ENCODE results near the gene RFX5. TPM values are rescaled to one million over a fixed set of nuclear protein-coding genes. Genes with fewer than 3 reads are reported as not detected.
"Not testable (repeated sequence)": the region's sequence is repeated elsewhere in the genome, so short reads cannot be mapped to it uniquely, and the experiment has no call there.

The RFX5 gene
- total and polyA plus RNA-seq, 2 donors from 2014 or later, result 17.9 to 46.6 TPM

DNA sequence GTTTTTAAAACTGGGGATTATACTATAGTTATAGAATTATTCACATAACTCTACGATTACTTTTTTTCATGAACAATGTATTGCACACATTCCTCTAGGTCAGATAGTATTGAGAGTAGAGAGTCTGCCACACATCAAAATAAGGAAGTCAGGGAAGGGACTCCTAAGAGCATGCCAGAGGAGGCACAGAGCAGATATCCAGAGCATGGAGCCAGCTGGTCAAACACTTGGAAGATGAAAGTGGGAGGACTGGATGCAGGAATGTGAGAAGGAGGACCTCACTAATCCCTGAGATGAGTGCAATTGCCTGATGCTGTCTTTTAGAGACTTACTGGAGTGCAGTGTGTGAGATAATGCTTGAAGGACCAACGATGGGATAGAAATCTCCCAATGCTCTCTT lies 9.6 kb upstream of the RFX5 start:
- H3K27ac ChIP-seq (ENCODE audit: low read depth in 2 of 2, low read length in 2 of 2), result no peak overlapping the region
- intact Hi-C loops (cut with DNase I), result no loop called here
- no peaks in the 10 kb centered on the region for H3K4me1 ChIP-seq (ENCODE audit: control insufficient read depth in 2 of 3, insufficient read depth in 2 of 3, low read depth in 1 of 3, low read length in 3 of 3)
- no peaks in the 10 kb centered on the region for H3K9me3 ChIP-seq (ENCODE audit: control insufficient read depth in 2 of 3, insufficient read depth in 1 of 3, low read length in 3 of 3)
- no peak for DNase-seq
- no peak for FAIRE-seq
- H3K27me3 ChIP-seq (ENCODE audit: control insufficient read depth, insufficient read depth, low read length), result no peaks in the 10 kb centered on the region
- no peak overlapping the region for H3K4me3 ChIP-seq (ENCODE audit: low read length in 3 of 3)
- TF ChIP-seq, protein P1, sequence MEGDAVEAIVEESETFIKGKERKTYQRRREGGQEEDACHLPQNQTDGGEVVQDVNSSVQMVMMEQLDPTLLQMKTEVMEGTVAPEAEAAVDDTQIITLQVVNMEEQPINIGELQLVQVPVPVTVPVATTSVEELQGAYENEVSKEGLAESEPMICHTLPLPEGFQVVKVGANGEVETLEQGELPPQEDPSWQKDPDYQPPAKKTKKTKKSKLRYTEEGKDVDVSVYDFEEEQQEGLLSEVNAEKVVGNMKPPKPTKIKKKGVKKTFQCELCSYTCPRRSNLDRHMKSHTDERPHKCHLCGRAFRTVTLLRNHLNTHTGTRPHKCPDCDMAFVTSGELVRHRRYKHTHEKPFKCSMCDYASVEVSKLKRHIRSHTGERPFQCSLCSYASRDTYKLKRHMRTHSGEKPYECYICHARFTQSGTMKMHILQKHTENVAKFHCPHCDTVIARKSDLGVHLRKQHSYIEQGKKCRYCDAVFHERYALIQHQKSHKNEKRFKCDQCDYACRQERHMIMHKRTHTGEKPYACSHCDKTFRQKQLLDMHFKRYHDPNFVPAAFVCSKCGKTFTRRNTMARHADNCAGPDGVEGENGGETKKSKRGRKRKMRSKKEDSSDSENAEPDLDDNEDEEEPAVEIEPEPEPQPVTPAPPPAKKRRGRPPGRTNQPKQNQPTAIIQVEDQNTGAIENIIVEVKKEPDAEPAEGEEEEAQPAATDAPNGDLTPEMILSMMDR (IDR thresholded peaks at IDR 0.05; ENCODE audit: borderline replicate concordance, extremely low read depth, insufficient read depth), result no peak
- H3K9ac ChIP-seq (ENCODE audit: low read length in 3 of 3), result no peak overlapping the region
- no peaks in the 10 kb centered on the region for H3K36me3 ChIP-seq (ENCODE audit: control insufficient read depth in 2 of 3, insufficient read depth in 3 of 3, low read length in 3 of 3)

DNA sequence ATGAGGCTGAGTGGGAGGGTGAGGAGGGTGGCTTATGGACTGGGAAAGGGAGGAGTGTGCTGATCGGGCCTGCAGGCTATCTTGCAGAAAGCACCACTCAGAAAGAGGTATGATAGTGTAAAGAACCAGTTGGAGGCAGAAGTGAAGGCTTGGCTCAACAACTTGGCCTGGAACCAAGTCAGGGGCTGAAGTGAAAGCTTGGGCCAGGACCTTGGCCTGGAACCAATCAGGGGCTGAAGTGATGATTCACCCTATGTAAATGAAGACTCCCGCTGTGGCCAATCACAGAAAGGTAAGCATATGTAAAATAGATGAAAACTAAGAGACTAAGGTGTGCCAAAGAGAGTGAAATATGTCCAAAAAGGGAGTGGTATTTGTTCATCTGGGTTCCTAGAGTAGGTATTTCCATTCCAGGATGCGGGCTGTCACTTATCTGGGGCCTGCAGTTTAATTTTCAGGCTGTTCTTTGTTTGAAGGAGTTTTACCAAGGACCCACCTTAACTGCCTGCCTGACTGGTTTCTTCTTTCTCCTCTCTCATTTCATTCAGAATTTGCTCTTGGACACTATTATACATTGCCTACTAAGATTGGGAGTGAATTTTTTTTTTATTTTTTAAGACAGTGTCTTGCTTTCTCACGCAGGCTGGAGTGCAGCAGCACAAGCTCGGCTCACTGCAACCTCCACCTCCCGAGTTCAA lies 5.1 kb upstream of the RFX5 start:
- H3K27me3 ChIP-seq (ENCODE audit: control insufficient read depth, insufficient read depth, low read length), result no peaks in the 10 kb centered on the region
- no peak overlapping the region for H3K27ac ChIP-seq (ENCODE audit: low read depth in 2 of 2, low read length in 2 of 2)
- TF ChIP-seq, protein P1 (IDR thresholded peaks at IDR 0.05; ENCODE audit: borderline replicate concordance, extremely low read depth, insufficient read depth), result no peak
- DNase-seq, result no peak
- no peaks in the 10 kb centered on the region for H3K9me3 ChIP-seq (ENCODE audit: control insufficient read depth in 2 of 3, insufficient read depth in 1 of 3, low read length in 3 of 3)
- intact Hi-C loops (cut with DNase I), result no loop called here
- FAIRE-seq, result no peak
- H3K4me3 ChIP-seq (ENCODE audit: low read length in 3 of 3), result no peak overlapping the region
- H3K9ac ChIP-seq (ENCODE audit: low read length in 3 of 3), result no peak overlapping the region
- peaks cover 0 to 4% (median 3%) of the 10 kb centered on the region in 3 donors for H3K4me1 ChIP-seq (ENCODE audit: control insufficient read depth in 2 of 3, insufficient read depth in 2 of 3, low read depth in 1 of 3, low read length in 3 of 3)
- H3K36me3 ChIP-seq (ENCODE audit: control insufficient read depth in 2 of 3, insufficient read depth in 3 of 3, low read length in 3 of 3), result no peaks in the 10 kb centered on the region

DNA sequence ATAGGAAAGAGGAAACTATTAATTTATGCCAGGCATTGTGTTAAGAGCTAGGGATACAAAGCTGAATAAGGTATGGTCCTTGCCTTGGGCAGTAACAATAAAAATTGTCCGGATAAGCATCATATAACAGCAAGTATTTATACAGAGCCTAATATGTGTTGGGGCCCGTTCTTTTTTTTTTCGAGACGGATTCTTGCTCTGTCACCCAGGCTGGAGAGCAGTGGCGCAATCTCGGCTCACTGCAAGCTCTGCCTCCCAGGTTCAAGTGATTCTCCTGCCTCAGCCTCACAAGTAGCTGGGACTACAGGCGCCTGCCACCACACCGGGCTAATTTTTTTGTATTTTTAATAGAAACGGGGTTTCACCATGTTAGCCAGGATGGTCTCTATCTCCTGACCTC lies 3.3 kb upstream of the RFX5 start:
- H3K36me3 ChIP-seq (ENCODE audit: control insufficient read depth in 2 of 3, insufficient read depth in 3 of 3, low read length in 3 of 3); H3K27ac ChIP-seq (ENCODE audit: low read depth in 2 of 2, low read length in 2 of 2); H3K4me3 ChIP-seq (ENCODE audit: low read length in 3 of 3); H3K9ac ChIP-seq (ENCODE audit: low read length in 3 of 3); H3K27me3 ChIP-seq (ENCODE audit: control insufficient read depth, insufficient read depth, low read length); H3K9me3 ChIP-seq (ENCODE audit: control insufficient read depth in 2 of 3, insufficient read depth in 1 of 3, low read length in 3 of 3); FAIRE-seq; intact Hi-C loops (cut with DNase I); DNase-seq: not testable (repeated sequence)
- peaks cover 5 to 11% (median 11%) of the 10 kb centered on the region in 3 donors for H3K4me1 ChIP-seq (ENCODE audit: control insufficient read depth in 2 of 3, insufficient read depth in 2 of 3, low read depth in 1 of 3, low read length in 3 of 3)

DNA sequence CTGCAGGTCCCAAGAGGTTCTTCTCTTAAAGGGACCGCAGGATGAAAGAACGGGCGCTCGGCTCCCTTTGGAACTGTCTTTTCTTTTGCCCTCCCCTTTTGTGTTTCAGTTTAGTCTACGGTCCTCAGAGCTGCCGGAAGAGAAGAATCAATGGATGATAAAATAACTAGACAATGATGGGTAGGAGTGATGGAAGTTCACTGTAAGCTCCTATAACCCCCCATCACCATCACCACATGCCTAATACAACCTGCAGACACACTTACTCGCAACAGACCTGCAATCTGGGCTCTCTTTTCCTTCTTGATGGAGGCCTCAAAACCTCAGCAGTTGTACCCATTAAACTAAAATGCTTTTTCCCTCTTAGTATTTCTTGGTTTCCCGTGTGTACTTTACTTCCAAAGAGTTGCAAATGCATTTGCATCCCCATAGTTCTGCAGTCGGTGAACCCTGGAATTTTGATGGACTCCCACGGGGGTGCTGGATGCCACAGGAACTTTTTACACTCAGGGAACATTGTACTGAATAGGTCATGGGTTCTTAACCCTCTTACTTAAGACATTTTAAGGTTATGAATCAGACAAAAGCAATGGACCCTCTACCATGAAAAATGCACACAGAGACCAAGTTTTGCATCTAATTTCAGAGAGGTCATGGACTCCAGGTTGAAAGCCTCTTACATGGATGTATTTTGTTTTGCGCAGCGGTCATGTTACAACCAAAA lies 633 bp upstream of the RFX5 start:
- FAIRE-seq (no peak), DNase-seq (no peak)
- H3K27ac ChIP-seq (ENCODE audit: low read depth in 2 of 2, low read length in 2 of 2), result peak overlapping the region; percentile 19 to 54
- peak overlapping the region; percentile 2 to 41 (median 38) for H3K9ac ChIP-seq (ENCODE audit: low read length in 3 of 3)
- no peaks in the 10 kb centered on the region for H3K9me3 ChIP-seq (ENCODE audit: control insufficient read depth in 2 of 3, insufficient read depth in 1 of 3, low read length in 3 of 3)
- H3K4me1 ChIP-seq (ENCODE audit: control insufficient read depth in 2 of 3, insufficient read depth in 2 of 3, low read depth in 1 of 3, low read length in 3 of 3), result peaks cover 5 to 14% (median 11%) of the 10 kb centered on the region in 3 donors
- peaks cover 6 to 12% (median 8%) of the 10 kb centered on the region in 3 donors for H3K36me3 ChIP-seq (ENCODE audit: control insufficient read depth in 2 of 3, insufficient read depth in 3 of 3, low read length in 3 of 3)
- TF ChIP-seq, protein P1 (IDR thresholded peaks at IDR 0.05; ENCODE audit: borderline replicate concordance, extremely low read depth, insufficient read depth), result no peak
- peak overlapping the region; percentile 66 to 98 (median 82) for H3K4me3 ChIP-seq (ENCODE audit: low read length in 3 of 3)
- H3K27me3 ChIP-seq (ENCODE audit: control insufficient read depth, insufficient read depth, low read length), result no peaks in the 10 kb centered on the region
- intact Hi-C loops (cut with DNase I), result no loop called here
